Endothelial cell of umbilical vein (primary cell): ENCODE results near the gene VAT1. TPM values are rescaled to one million over a fixed set of nuclear protein-coding genes. Genes with fewer than 3 reads are reported as not detected.

ENCODE experiments used
- BruUV-seq: library from RNA; stranded (reverse); fragments of 400-500 nt; replicated peaks from 2 replicates; lab custom pipeline; 2021; lab: Mats Ljungman, UMichigan
- CTCF ChIA-PET: fragments of 300-600, 350-600 bp; sonication (Branson Sonifier 250); formaldehyde crosslinking; loops from one replicate; lab custom pipeline; 2021; ENCODE audit warnings: antibody characterized with exemption, inconsistent platforms; lab: Charles Lee
- POLR2A ChIA-PET: fragments of 300-600, 350-600 bp; sonication (Branson Sonifier 250); formaldehyde crosslinking; loops from one replicate; lab custom pipeline; 2021; ENCODE audit warnings: antibody characterized with exemption, inconsistent platforms; lab: Charles Lee
- DNase-seq: peaks from one replicate; pipeline ENCODE4 v3.0.0-alpha.2; 2011; ENCODE audit warnings: low read depth, low spot score
- FAIRE-seq: peaks from 2 replicates; lab custom pipeline; 2011; peaks lifted over from hg19 to GRCh38; lab: Jason Lieb, UNC
- H2AFZ ChIP-seq: 2 replicates; pipeline ENCODE4 v1.6.0; 2012; ENCODE audit warnings: low read depth, low read length, control low read depth, inconsistent platforms
- H3K27ac ChIP-seq: 2 replicates; pipeline ENCODE4 v1.5.1; 2011; ENCODE audit warnings: low read depth, mild to moderate bottlenecking, control low read depth, low read length, moderate library complexity; ENCODE audit not compliant: insufficient read depth
- H3K27me3 ChIP-seq, 2 experiments: 2 replicates each; pipeline versions ENCODE4 v1.6.0 to v1.6.1; 2011; ENCODE audit warnings: low read length in 2 of 2, mixed read lengths in 1 of 2; ENCODE audit not compliant: control insufficient read depth in 2 of 2, insufficient read depth in 2 of 2
- H3K36me3 ChIP-seq, 2 experiments: 2 replicates in 1 of 2; 3 replicates in 1 of 2; pipeline ENCODE4 v1.5.1; 2011; ENCODE audit warnings: low read length in 2 of 2, mild to moderate bottlenecking in 1 of 2, moderate library complexity in 1 of 2; ENCODE audit not compliant: control insufficient read depth in 2 of 2, insufficient read depth in 2 of 2; ENCODE audit errors: extremely low read depth in 1 of 2
- H3K4me1 ChIP-seq: 3 replicates; pipeline ENCODE4 v1.5.1; 2011; ENCODE audit warnings: mild to moderate bottlenecking, low read length; ENCODE audit not compliant: control insufficient read depth, insufficient read depth; ENCODE audit errors: extremely low read depth
- H3K4me2 ChIP-seq: 2 replicates; pipeline ENCODE4 v1.6.1; 2011; ENCODE audit warnings: low read length, control low read depth, mixed read lengths; ENCODE audit not compliant: insufficient read depth
- H3K4me3 ChIP-seq, 3 experiments: fragments of 200-600 bp in 1 of 3; sonication (generic), shearing (Covaris generic) in 1 of 3; replicated peaks in 1 of 3; 2 replicates each; pipeline ENCODE4 v1.5.1; 2011 to 2016; ENCODE audit warnings: control low read depth in 3 of 3, low read length in 3 of 3, mild to moderate bottlenecking in 2 of 3, inconsistent platforms in 1 of 3, low read depth in 1 of 3, moderate library complexity in 1 of 3; ENCODE audit not compliant: insufficient read depth in 1 of 3
- H3K79me2 ChIP-seq: 2 replicates; pipeline ENCODE4 v1.6.0; 2012; ENCODE audit warnings: low read length, inconsistent platforms; ENCODE audit not compliant: control insufficient read depth, insufficient read depth
- H3K9ac ChIP-seq: replicated peaks from 2 replicates; pipeline ENCODE3; 2011; ENCODE audit warnings: low read length, control low read depth; ENCODE audit not compliant: insufficient read depth; ENCODE audit errors: extremely low read depth
- H3K9me1 ChIP-seq: replicated peaks from 3 replicates; pipeline ENCODE4 v1.6.0; 2011; ENCODE audit warnings: mild to moderate bottlenecking, low read length; ENCODE audit not compliant: control insufficient read depth, insufficient read depth; ENCODE audit errors: extremely low read depth
- H3K9me3 ChIP-seq: replicated peaks from 2 replicates; pipeline ENCODE4 v1.5.1; 2012; ENCODE audit warnings: low read length, inconsistent platforms; ENCODE audit not compliant: control insufficient read depth, insufficient read depth
- H4K20me1 ChIP-seq: replicated peaks from 2 replicates; pipeline ENCODE3; 2011; ENCODE audit warnings: mild to moderate bottlenecking, low read length; ENCODE audit not compliant: control insufficient read depth, insufficient read depth; ENCODE audit errors: extremely low read depth
- CTCF ChIP-seq, 2 donors: IDR thresholded peaks; 1 replicate in 1 of 2; 2 replicates in 1 of 2; pipeline ENCODE4 v1.5.1; 2011; ENCODE audit warnings: low read length in 2 of 2, mild to moderate bottlenecking in 2 of 2, moderate library complexity in 2 of 2, control low read depth in 1 of 2, inconsistent platforms in 1 of 2, low read depth in 1 of 2; ENCODE audit not compliant: insufficient read depth in 1 of 2; ENCODE audit errors: extremely low read depth in 1 of 2
- EZH2 ChIP-seq: IDR thresholded peaks from 2 replicates; pipeline ENCODE4 v1.6.1; 2012; ENCODE audit warnings: borderline replicate concordance, low read depth, mild to moderate bottlenecking, moderate library complexity, low read length, inconsistent platforms; ENCODE audit not compliant: severe bottlenecking
- FOS ChIP-seq: IDR thresholded peaks from 2 replicates; pipeline ENCODE4 v1.6.1; 2011; ENCODE audit warnings: mild to moderate bottlenecking, low read length, moderate library complexity, borderline replicate concordance; ENCODE audit not compliant: insufficient read depth
- GATA2 ChIP-seq: IDR thresholded peaks from 2 replicates; pipeline ENCODE4 v1.7.0; 2011; ENCODE audit warnings: low read depth, mild to moderate bottlenecking, moderate library complexity, mixed read lengths, low read length; ENCODE audit not compliant: insufficient read length, insufficient read depth
- JUN ChIP-seq: IDR thresholded peaks from 2 replicates; pipeline ENCODE4 v1.6.1; 2011; ENCODE audit warnings: borderline replicate concordance, low read depth; ENCODE audit not compliant: insufficient read length, insufficient read depth
- MAX ChIP-seq: IDR thresholded peaks from 2 replicates; pipeline ENCODE4 v1.6.1; 2011; ENCODE audit not compliant: insufficient read depth, insufficient read length
- MYC ChIP-seq: IDR thresholded peaks from one replicate; pipeline ENCODE4 v1.6.1; 2011; ENCODE audit warnings: mild to moderate bottlenecking, low read depth, low read length
- POLR2A ChIP-seq: IDR thresholded peaks from 2 replicates; pipeline ENCODE4 v1.6.1; 2012; ENCODE audit warnings: low read depth, mild to moderate bottlenecking, control low read depth, low read length
- POLR2AphosphoS5 ChIP-seq: IDR thresholded peaks from 2 replicates; pipeline ENCODE4 v1.6.1; 2012; ENCODE audit warnings: low read depth, mild to moderate bottlenecking, control low read depth, low read length, moderate library complexity; ENCODE audit not compliant: insufficient read depth
- dilution Hi-C: fragments of 300-500 bp; cut with MboI; formaldehyde crosslinking; loops from one replicate; pipeline ENCODE4 v1.15.0; 2019; ENCODE audit warnings: low sequenced_read_pairs; ENCODE audit not compliant: extremely low pct_ligation_motif_present
- intact Hi-C: fragments of 100-400 bp; cut with micrococcal nuclease; formaldehyde crosslinking; loops from one replicate; pipeline ENCODE4 v1.10.0; 2022
- polyA plus RNA-seq, 4 experiments: library from polyadenylated mRNA; depleted of rRNA in 3 of 4; stranded (reverse) in 3 of 4; unstranded in 1 of 4; fragments of >200 nt; gene quantifications; 2 replicates each; pipeline versions ENCODE4 v1.2.1 to v1.2.3, GENCODE V29; 2011 to 2012; ENCODE audit warnings: missing spikeins in 1 of 4
- total RNA-seq: library from RNA; stranded (reverse); gene quantifications from 2 replicates; pipeline ENCODE4 v1.2.3, GENCODE V29; 2021

The VAT1 gene
- total and polyA plus RNA-seq, 2 donors (not counting 3 experiments of a cell fraction or from before 2014, with no cell fraction given) = 339 to 482 TPM

GRCh38 chr17:42980766-42981397 is 41.3 kb downstream of the VAT1 start:
- H3K36me3 ChIP-seq = no peaks in the 10 kb centered on the region
- H2AFZ ChIP-seq = peak overlapping the region; percentile 70
- intact Hi-C loops (loop anchor here (1.0 to 2.0 kb wide), 2 partner anchors 17 to 18 kb away; partner anchors contain the start of genes AARSD1 and RPL27), dilution Hi-C loops (no loop called here)
- H3K4me3 ChIP-seq = peak overlapping the region; percentile 10 to 88 (median 11)
- CTCF ChIA-PET = interaction anchor here (2.2 kb wide), 1 partner anchor 17 kb away, joined by 15 read pairs; the partner anchor contains the start of gene RPL27
- H3K27me3 ChIP-seq = no peaks in the 10 kb centered on the region
- TF ChIP-seq FOS (no peak), POLR2AphosphoS5 (no peak), MYC (no peak), CTCF (IDR thresholded peaks at IDR 0.05; ENCODE audit: extremely low read depth in 1 of 2, insufficient read depth in 1 of 2, low read depth in 1 of 2, low read length in 2 of 2) (no peak), EZH2 (no peak), JUN (no peak), GATA2 (no peak), MAX (no peak), POLR2A (no peak)
- no peaks in the 10 kb centered on the region for H3K9me1 ChIP-seq
- peaks cover 23% of the 10 kb centered on the region for H3K4me1 ChIP-seq
- H3K27ac ChIP-seq = peak overlapping the region; percentile 1
- H3K79me2 ChIP-seq = peaks cover 16% of the 10 kb centered on the region
- H3K9me3 ChIP-seq = no peaks in the 10 kb centered on the region
- FAIRE-seq = peak; percentile 82
- H3K4me2 ChIP-seq = peak overlapping the region; percentile 32
- no peaks in the 10 kb centered on the region for H4K20me1 ChIP-seq
- no TSS peak for BruUV-seq
- POLR2A ChIA-PET = no interaction called here
- peak; percentile 47 for DNase-seq
- peak overlapping the region; percentile 42 for H3K9ac ChIP-seq
